Keratinocyte (primary cell): Measurements from ENCODE around the gene FOXP3. TPM values are rescaled to one million over a fixed set of nuclear protein-coding genes. Genes with fewer than 3 reads are reported as not detected.

Experiments
- DNase-seq: peaks from one replicate; pipeline ENCODE4 v3.0.0-alpha.2; 2011; ENCODE audit warnings: low read depth, missing footprints, low spot score
- FAIRE-seq: peaks from 2 replicates; lab custom pipeline; 2011; peaks lifted over from hg19 to GRCh38; lab: Jason Lieb, UNC
- H2AFZ ChIP-seq: 2 replicates; pipeline ENCODE4 v1.6.0; 2012; ENCODE audit warnings: low read length, control low read depth, inconsistent platforms; ENCODE audit not compliant: control insufficient read depth
- H3K27ac ChIP-seq: 2 replicates; pipeline ENCODE4 v1.5.1; 2011; ENCODE audit warnings: low read length; ENCODE audit not compliant: control insufficient read depth, insufficient read depth
- H3K27me3 ChIP-seq: 3 replicates; pipeline ENCODE4 v1.6.0; 2011; ENCODE audit warnings: low read length; ENCODE audit not compliant: control insufficient read depth, insufficient read depth; ENCODE audit errors: extremely low read depth
- H3K36me3 ChIP-seq, 2 experiments: 2 replicates in 1 of 2; 3 replicates in 1 of 2; pipeline ENCODE4 v1.5.1; 2011; ENCODE audit warnings: low read length in 2 of 2, mild to moderate bottlenecking in 1 of 2; ENCODE audit not compliant: control insufficient read depth in 2 of 2, insufficient read depth in 2 of 2; ENCODE audit errors: extremely low read depth in 1 of 2
- H3K4me1 ChIP-seq: 3 replicates; pipeline ENCODE4 v1.5.1; 2011; ENCODE audit warnings: low read length; ENCODE audit not compliant: control insufficient read depth, insufficient read depth; ENCODE audit errors: extremely low read depth
- H3K4me2 ChIP-seq: 3 replicates; pipeline ENCODE4 v1.6.0; 2011; ENCODE audit warnings: low read depth, low read length; ENCODE audit not compliant: control insufficient read depth, insufficient read depth; ENCODE audit errors: extremely low read depth
- H3K4me3 ChIP-seq, 3 experiments: fragments of 200-600 bp in 1 of 3; sonication (generic) in 1 of 3; 2 replicates in 2 of 3; 3 replicates in 1 of 3; pipeline ENCODE4 v1.5.1; 2011 to 2016; ENCODE audit warnings: low read length in 3 of 3, mild to moderate bottlenecking in 3 of 3, control low read depth in 2 of 3, inconsistent platforms in 1 of 3, low read depth in 1 of 3, mixed read lengths in 1 of 3, mixed run types in 1 of 3, moderate library complexity in 1 of 3; ENCODE audit not compliant: control insufficient read depth in 2 of 3, insufficient read depth in 2 of 3; ENCODE audit errors: extremely low read depth in 1 of 3
- H3K79me2 ChIP-seq: 2 replicates; pipeline ENCODE4 v1.6.0; 2012; ENCODE audit warnings: low read length; ENCODE audit not compliant: control insufficient read depth, insufficient read depth
- H3K9ac ChIP-seq: 3 replicates; pipeline ENCODE4 v1.6.0; 2011; ENCODE audit warnings: low read length; ENCODE audit not compliant: control insufficient read depth, insufficient read depth; ENCODE audit errors: extremely low read depth
- H3K9me1 ChIP-seq: 3 replicates; pipeline ENCODE4 v1.6.0; 2011; ENCODE audit warnings: low read length; ENCODE audit not compliant: control insufficient read depth, insufficient read depth; ENCODE audit errors: extremely low read depth
- H3K9me3 ChIP-seq: 2 replicates; pipeline ENCODE4 v1.5.1; 2012; ENCODE audit warnings: low read depth, low read length; ENCODE audit not compliant: control insufficient read depth
- H4K20me1 ChIP-seq: 3 replicates; pipeline ENCODE4 v1.6.0; 2011; ENCODE audit warnings: low read length; ENCODE audit not compliant: control insufficient read depth, insufficient read depth; ENCODE audit errors: extremely low read depth
- EZH2 ChIP-seq: IDR thresholded peaks from one replicate; pipeline ENCODE4 v1.6.1; 2012; ENCODE audit warnings: inconsistent platforms, mild to moderate bottlenecking, low read length, moderate library complexity
- dilution Hi-C: fragments of 300-500 bp; cut with MboI; formaldehyde crosslinking; loops from one replicate; pipeline ENCODE4 v1.7.0; 2020; ENCODE audit warnings: low sequenced_read_pairs; ENCODE audit not compliant: extremely low pct_ligation_motif_present
- polyA plus RNA-seq, 5 experiments: library from polyadenylated mRNA; depleted of rRNA in 3 of 5; stranded (reverse) in 3 of 5; stranded (forward) in 1 of 5; unstranded in 1 of 5; fragments of >200 nt; gene quantifications; 1 replicate in 1 of 5; 2 replicates in 3 of 5; 3 replicates in 1 of 5; pipeline versions ENCODE4 v1.2.1 to v1.2.3, GENCODE V29; 2011 to 2012; ENCODE audit warnings: missing spikeins in 2 of 5, low read depth in 1 of 5, low replicate concordance in 1 of 5
- TF ChIP-seq, protein P1 (sequence below), 3 experiments: IDR thresholded peaks in 1 of 3; conservative IDR thresholded peaks in 1 of 3; optimal IDR thresholded peaks in 1 of 3; 2 replicates in 2 of 3; 3 replicates in 1 of 3; pipeline versions ENCODE3 to v1.5.1; 2011; ENCODE audit warnings: low read length in 3 of 3, mild to moderate bottlenecking in 3 of 3, moderate library complexity in 2 of 3, control low read depth in 1 of 3, inconsistent platforms in 1 of 3; ENCODE audit not compliant: insufficient read depth in 2 of 3; ENCODE audit errors: extremely low read depth in 1 of 3

FOXP3 gene
- polyA plus RNA-seq, 1 donor (not counting 4 experiments of a cell fraction or from before 2014, with no cell fraction given), result 0.05 TPM

DNA sequence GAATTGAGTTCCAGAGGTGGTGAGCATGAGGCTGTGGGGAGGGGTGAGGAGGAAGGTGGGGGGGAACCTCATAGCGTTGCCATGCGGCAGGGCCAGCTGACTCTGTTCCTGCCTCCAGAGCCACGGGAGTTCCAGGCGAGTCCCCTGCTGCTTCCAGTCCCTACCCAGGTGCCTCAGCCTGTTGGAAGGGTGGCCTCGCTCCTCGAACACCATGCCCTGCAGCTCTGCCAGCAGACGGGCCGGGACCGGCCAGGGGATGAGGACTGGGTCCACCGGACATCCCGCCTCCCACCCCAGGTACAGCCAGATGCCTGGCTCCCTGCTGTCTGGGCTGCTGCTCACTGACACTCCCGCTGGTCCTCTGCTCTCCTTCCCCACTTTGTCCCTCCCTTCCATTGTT is 21.3 kb downstream of the FOXP3 start:
- Histone ChIP-seq H3K4me3 (no peak overlapping the region), H3K27ac (no peak overlapping the region), H3K4me2 (no peak overlapping the region), H3K9me3 (no peaks in the 10 kb centered on the region), H3K9ac (no peak overlapping the region), H2AFZ (no peak overlapping the region), H3K9me1 (no peaks in the 10 kb centered on the region), H3K79me2 (no peaks in the 10 kb centered on the region), H3K27me3 (no peaks in the 10 kb centered on the region), H3K4me1 (peaks cover 4% of the 10 kb centered on the region), H3K36me3 (peaks cover 4 to 5% of the 10 kb centered on the region in 2 experiments), H4K20me1 (no peaks in the 10 kb centered on the region)
- FAIRE-seq (no peak), DNase-seq (no peak)
- dilution Hi-C loops, result no loop called here
- TF ChIP-seq, protein P1, sequence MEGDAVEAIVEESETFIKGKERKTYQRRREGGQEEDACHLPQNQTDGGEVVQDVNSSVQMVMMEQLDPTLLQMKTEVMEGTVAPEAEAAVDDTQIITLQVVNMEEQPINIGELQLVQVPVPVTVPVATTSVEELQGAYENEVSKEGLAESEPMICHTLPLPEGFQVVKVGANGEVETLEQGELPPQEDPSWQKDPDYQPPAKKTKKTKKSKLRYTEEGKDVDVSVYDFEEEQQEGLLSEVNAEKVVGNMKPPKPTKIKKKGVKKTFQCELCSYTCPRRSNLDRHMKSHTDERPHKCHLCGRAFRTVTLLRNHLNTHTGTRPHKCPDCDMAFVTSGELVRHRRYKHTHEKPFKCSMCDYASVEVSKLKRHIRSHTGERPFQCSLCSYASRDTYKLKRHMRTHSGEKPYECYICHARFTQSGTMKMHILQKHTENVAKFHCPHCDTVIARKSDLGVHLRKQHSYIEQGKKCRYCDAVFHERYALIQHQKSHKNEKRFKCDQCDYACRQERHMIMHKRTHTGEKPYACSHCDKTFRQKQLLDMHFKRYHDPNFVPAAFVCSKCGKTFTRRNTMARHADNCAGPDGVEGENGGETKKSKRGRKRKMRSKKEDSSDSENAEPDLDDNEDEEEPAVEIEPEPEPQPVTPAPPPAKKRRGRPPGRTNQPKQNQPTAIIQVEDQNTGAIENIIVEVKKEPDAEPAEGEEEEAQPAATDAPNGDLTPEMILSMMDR (optimal IDR thresholded peaks at IDR 0.05 in 1 of 3, IDR thresholded peaks at IDR 0.05 in 1 of 3, conservative IDR thresholded peaks at IDR 0.05 in 1 of 3; ENCODE audit: extremely low read depth in 1 of 3, insufficient read depth in 2 of 3, low read length in 3 of 3), result no peak
- no peak for TF ChIP-seq EZH2

- Histone ChIP-seq H3K27ac (no peak overlapping the region), H3K4me3 (no peak overlapping the region), H3K79me2 (no peaks in the 10 kb centered on the region), H2AFZ (no peak overlapping the region), H3K9me3 (no peaks in the 10 kb centered on the region), H3K4me2 (no peak overlapping the region), H3K27me3 (no peaks in the 10 kb centered on the region), H3K4me1 (peaks cover 4% of the 10 kb centered on the region), H3K36me3 (peaks cover 4 to 5% of the 10 kb centered on the region in 2 experiments), H4K20me1 (no peaks in the 10 kb centered on the region), H3K9ac (no peak overlapping the region), H3K9me1 (no peaks in the 10 kb centered on the region)
- TF ChIP-seq, protein P1 (optimal IDR thresholded peaks at IDR 0.05 in 1 of 3, IDR thresholded peaks at IDR 0.05 in 1 of 3, conservative IDR thresholded peaks at IDR 0.05 in 1 of 3; ENCODE audit: extremely low read depth in 1 of 3, insufficient read depth in 2 of 3, low read length in 3 of 3), result no peak
- no peak for TF ChIP-seq EZH2
- FAIRE-seq (no peak), DNase-seq (no peak)
- dilution Hi-C loops, result no loop called here
Measured at GRCh38 chrX:49242545-49243066, 21.9 kb downstream of the FOXP3 start.
